HEK293 (cell line): ENCODE data around the gene MOK.

Experiments
- BCL6B ChIP-seq: fragments of 450-650 bp; formaldehyde crosslinking; IDR thresholded peaks from 2 replicates; pipeline ENCODE4 v1.5.1; 2017; ENCODE audit warnings: missing biosample characterization, missing genetic modification characterization
- CTCF ChIP-seq: fragments of 450-650 bp; formaldehyde crosslinking; IDR thresholded peaks from 2 replicates; pipeline ENCODE4 v1.5.1; 2016; ENCODE audit warnings: missing biosample characterization, missing genetic modification characterization
- REST ChIP-seq: fragments of 450-650 bp; formaldehyde crosslinking; IDR thresholded peaks from 2 replicates; pipeline ENCODE4 v1.5.1; 2016; ENCODE audit warnings: missing biosample characterization, missing genetic modification characterization
- ZBTB21 ChIP-seq: fragments of 450-650 bp; formaldehyde crosslinking; IDR thresholded peaks from 2 replicates; pipeline ENCODE4 v1.5.1; 2017; ENCODE audit warnings: missing biosample characterization, missing genetic modification characterization
- ZBTB44 ChIP-seq: fragments of 450-650 bp; IDR thresholded peaks from 2 replicates; pipeline ENCODE4 v1.5.1; 2018; ENCODE audit warnings: missing biosample characterization, mild to moderate bottlenecking, missing genetic modification characterization
- ZBTB48 ChIP-seq: fragments of 450-650 bp; formaldehyde crosslinking; IDR thresholded peaks from 2 replicates; pipeline ENCODE4 v1.5.1; 2016; ENCODE audit warnings: missing biosample characterization, missing genetic modification characterization
- ZNF169 ChIP-seq: fragments of 450-650 bp; formaldehyde crosslinking; IDR thresholded peaks from 2 replicates; pipeline ENCODE4 v1.5.1; 2016; ENCODE audit warnings: missing biosample characterization, missing genetic modification characterization
- ZNF211 ChIP-seq: fragments of 450-650 bp; formaldehyde crosslinking; IDR thresholded peaks from 2 replicates; pipeline ENCODE4 v1.5.1; 2016; ENCODE audit warnings: low read depth, missing biosample characterization, missing genetic modification characterization
- ZNF580 ChIP-seq: fragments of 450-650 bp; formaldehyde crosslinking; IDR thresholded peaks from 2 replicates; pipeline ENCODE4 v1.5.1; 2016; ENCODE audit warnings: missing biosample characterization, missing genetic modification characterization
- ZNF776 ChIP-seq: fragments of 450-650 bp; formaldehyde crosslinking; IDR thresholded peaks from 2 replicates; pipeline ENCODE4 v1.5.0; 2017; ENCODE audit warnings: missing biosample characterization, missing genetic modification characterization, borderline replicate concordance
- ZSCAN16 ChIP-seq: fragments of 450-650 bp; formaldehyde crosslinking; IDR thresholded peaks from 2 replicates; pipeline ENCODE4 v1.5.1; 2016; ENCODE audit warnings: missing biosample characterization, missing genetic modification characterization

GRCh38 chr14:102264355-102264754 lies 40.6 kb downstream of the MOK start:
- TF ChIP-seq ZBTB44 (tag by site-specific recombination) (no peak), ZNF580 (tag by site-specific recombination) (no peak), CTCF (tag by site-specific recombination) (no peak), ZBTB21 (no peak), ZBTB48 (no peak), ZNF169 (tag by site-specific recombination) (no peak), ZNF776 (tag by site-specific recombination) (no peak), BCL6B (tag by site-specific recombination) (no peak), ZNF211 (tag by site-specific recombination) (no peak), REST (tag by site-specific recombination) (no peak), ZSCAN16 (no peak)
